Effector memory CD8-positive, alpha-beta T cell (primary cell): ENCODE data around the gene TRAPPC6A.
A peak's percentile ranks its signal among the peaks of the same experiment; 100 is the strongest.

Experiments used
- ATAC-seq: fragments of 150-1000 bp; cut with Tn5 transposase; replicated peaks from 2 replicates; pipeline ENCODE4 v1.10.0; 2021; ENCODE audit warnings: mild to moderate bottlenecking, moderate library complexity
- DNase-seq, 3 experiments: peaks; one replicate each; pipeline ENCODE4 v3.0.0; 2021
- H3K27ac Mint-ChIP-seq, 2 donors: one replicate each; pipeline ENCODE4 v1.8.0; 2022; ENCODE audit warnings: mild to moderate bottlenecking in 2 of 2, mixed read lengths in 2 of 2, moderate library complexity in 2 of 2
- H3K27me3 Mint-ChIP-seq, 2 donors: one replicate each; pipeline ENCODE4 v1.8.0; 2022; ENCODE audit warnings: mixed read lengths in 2 of 2
- H3K36me3 Mint-ChIP-seq: one replicate; pipeline ENCODE4 v1.8.0; 2022; ENCODE audit warnings: mild to moderate bottlenecking, moderate library complexity, mixed read lengths; ENCODE audit not compliant: insufficient read depth
- H3K4me1 Mint-ChIP-seq, 2 donors: one replicate each; pipeline ENCODE4 v1.8.0; 2022; ENCODE audit warnings: low read depth in 2 of 2, mixed read lengths in 2 of 2
- H3K4me3 Mint-ChIP-seq, 2 donors: one replicate each; pipeline ENCODE4 v1.8.0; 2022; ENCODE audit warnings: mild to moderate bottlenecking in 2 of 2, mixed read lengths in 2 of 2, moderate library complexity in 2 of 2
- H3K9me3 Mint-ChIP-seq, 2 donors: one replicate each; pipeline ENCODE4 v1.8.0; 2022; ENCODE audit warnings: mixed read lengths in 2 of 2

Gene TRAPPC6A

DNA sequence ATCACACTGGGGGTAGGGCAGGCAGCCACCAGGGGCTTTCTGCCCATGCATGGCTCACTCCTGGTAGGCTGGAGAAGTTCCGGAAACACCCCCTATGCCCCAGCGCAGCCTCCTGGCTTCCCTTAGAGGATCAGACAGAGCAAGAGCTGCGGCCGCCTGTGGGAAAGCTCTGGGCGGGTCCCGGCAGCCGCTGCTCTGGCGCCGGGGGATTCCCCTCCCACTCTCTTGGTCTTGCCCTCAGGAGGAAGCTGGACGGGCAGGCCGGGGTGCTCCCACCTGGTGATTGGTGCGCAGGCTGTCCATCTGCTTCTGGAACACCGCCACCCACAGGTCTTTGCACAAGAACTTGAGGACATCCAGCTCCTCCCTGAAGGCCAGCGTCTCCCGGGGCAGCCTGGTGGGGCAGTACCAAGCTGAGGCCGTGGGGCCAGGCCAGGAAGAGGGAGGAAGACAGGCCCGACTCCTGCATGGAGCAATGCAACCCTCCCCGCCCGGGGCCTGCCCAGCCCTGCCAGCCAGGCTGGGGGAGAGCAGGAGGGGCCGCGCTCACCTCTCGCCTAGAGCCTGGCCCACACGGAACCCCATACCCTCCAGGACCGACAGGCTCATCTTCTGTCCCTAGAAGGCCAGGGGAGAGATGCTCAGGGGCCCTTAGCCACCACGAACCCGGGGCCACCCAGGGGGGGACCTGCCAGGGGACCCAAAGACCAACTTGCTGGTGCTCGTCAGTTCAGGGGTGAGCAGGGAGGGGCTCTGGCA, 13.3 kb downstream of the TRAPPC6A start:
- Mint-ChIP-seq H3K27ac (peak overlapping the region; percentile 78 to 93), H3K4me1 (peaks cover 27 to 30% of the 10 kb centered on the region in 2 donors), H3K36me3 (peaks cover 2% of the 10 kb centered on the region), H3K4me3 (peak overlapping the region in 1 of 2 donors; percentile 50), H3K9me3 (no peaks in the 10 kb centered on the region), H3K27me3 (no peaks in the 10 kb centered on the region)
- ATAC-seq: peak; percentile 90
- DNase-seq: peak; percentile 40 to 46 (median 46)

DNA sequence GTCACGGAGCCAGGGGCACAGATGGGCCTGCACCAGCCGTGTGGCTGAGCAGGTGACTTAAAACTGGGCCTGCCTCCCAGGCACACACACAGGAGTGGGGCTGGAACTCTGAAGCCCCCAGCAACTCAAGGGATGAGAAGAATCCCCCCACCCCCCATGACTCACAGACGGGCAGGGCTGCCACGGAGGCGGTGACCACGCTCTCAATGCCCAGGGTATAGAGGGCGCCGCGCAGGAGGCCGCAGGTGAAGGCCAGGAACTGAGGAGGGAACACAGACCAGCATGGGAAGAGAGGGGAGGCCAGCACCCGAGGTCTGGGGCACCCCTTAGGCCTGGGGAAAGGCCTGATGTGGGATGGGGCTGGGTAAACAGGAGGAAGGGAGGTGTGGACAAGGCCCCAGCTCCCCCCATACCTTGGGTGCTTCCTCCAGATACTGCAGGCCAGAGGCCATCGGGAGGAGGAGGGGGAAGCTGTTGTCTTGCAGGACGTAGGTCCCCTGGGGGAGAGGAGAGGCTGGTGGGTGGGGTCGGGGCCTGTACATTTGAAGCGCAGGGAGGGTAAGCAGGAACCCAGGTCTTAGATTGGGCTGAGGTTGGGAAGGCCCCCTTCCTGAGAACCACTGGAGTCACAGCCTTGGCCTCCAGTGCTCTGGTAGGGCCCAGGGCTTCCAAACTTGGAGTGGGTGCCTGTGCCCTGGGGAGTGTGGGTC, 14.1 kb downstream of the TRAPPC6A start:
- peak overlapping the region; percentile 50 to 60 for H3K4me3 Mint-ChIP-seq
- H3K27me3 Mint-ChIP-seq: peaks cover 0 to 2% of the 10 kb centered on the region in 2 donors
- no peak for ATAC-seq
- peak overlapping the region; percentile 78 to 93 for H3K27ac Mint-ChIP-seq
- peaks cover 21 to 22% of the 10 kb centered on the region in 2 donors for H3K4me1 Mint-ChIP-seq
- H3K36me3 Mint-ChIP-seq: peaks cover 2% of the 10 kb centered on the region
- no peak for DNase-seq
- no peaks in the 10 kb centered on the region for H3K9me3 Mint-ChIP-seq

DNA sequence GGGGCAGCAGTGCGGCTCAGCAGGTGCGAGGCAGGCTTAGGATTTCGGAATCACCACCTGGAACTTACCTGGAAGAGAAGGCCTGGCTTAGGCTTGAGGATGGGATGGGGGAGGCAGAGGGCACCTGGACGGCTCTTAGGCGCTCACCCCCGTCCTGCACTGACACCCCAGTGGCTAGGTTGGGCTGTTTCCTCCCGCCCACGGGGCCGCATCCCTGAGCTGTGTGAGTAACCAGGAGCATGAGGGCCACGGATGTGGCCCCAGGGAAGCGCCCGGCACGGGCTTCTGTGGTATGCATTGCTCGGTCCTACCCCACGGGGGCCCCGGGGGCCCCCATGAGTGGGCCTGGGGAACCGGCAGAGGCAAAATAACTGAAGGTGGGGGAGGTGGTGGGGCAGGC, 14.9 kb downstream of the TRAPPC6A start:
- DNase-seq (no peak), ATAC-seq (no peak)
- H3K36me3 Mint-ChIP-seq: peaks cover 2% of the 10 kb centered on the region
- no peak overlapping the region for H3K4me3 Mint-ChIP-seq
- peak overlapping the region; percentile 78 to 93 for H3K27ac Mint-ChIP-seq
- H3K4me1 Mint-ChIP-seq: peaks cover 18 to 20% of the 10 kb centered on the region in 2 donors
- H3K9me3 Mint-ChIP-seq: no peaks in the 10 kb centered on the region
- H3K27me3 Mint-ChIP-seq: peaks cover 3 to 9% of the 10 kb centered on the region in 2 donors

DNA sequence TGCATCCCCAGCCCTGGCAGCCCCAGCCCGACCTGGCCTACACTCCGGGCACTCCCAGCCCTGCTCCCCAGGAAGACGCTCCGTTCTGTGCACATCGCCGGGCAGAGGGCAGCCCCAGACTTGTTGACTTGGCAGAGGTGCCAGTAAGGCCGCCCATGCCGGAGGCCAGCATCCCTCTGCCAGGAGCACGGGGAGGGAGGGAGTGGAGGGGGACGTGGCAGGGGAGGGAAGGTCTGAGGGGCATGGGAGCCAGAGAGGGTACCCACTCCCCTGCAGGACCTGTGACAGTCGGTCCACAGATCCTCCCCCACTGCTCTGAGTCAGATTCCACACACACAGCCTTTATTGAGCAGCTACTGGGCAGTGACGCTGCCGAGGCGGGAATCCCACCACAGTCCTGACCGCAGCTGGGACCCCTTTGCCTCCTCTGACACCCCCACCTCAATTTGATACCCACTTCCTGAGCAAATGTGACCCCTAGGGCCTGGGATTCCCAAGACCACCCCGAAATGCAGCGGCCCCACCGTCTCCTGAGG, 15.4 kb downstream of the TRAPPC6A start:
- Mint-ChIP-seq H3K27ac (no peak overlapping the region), H3K4me3 (no peak overlapping the region), H3K4me1 (peaks cover 18 to 22% of the 10 kb centered on the region in 2 donors), H3K27me3 (peaks cover 6 to 14% of the 10 kb centered on the region in 2 donors), H3K9me3 (no peaks in the 10 kb centered on the region), H3K36me3 (peaks cover 2% of the 10 kb centered on the region)
- no peak for DNase-seq
- ATAC-seq: no peak

DNA sequence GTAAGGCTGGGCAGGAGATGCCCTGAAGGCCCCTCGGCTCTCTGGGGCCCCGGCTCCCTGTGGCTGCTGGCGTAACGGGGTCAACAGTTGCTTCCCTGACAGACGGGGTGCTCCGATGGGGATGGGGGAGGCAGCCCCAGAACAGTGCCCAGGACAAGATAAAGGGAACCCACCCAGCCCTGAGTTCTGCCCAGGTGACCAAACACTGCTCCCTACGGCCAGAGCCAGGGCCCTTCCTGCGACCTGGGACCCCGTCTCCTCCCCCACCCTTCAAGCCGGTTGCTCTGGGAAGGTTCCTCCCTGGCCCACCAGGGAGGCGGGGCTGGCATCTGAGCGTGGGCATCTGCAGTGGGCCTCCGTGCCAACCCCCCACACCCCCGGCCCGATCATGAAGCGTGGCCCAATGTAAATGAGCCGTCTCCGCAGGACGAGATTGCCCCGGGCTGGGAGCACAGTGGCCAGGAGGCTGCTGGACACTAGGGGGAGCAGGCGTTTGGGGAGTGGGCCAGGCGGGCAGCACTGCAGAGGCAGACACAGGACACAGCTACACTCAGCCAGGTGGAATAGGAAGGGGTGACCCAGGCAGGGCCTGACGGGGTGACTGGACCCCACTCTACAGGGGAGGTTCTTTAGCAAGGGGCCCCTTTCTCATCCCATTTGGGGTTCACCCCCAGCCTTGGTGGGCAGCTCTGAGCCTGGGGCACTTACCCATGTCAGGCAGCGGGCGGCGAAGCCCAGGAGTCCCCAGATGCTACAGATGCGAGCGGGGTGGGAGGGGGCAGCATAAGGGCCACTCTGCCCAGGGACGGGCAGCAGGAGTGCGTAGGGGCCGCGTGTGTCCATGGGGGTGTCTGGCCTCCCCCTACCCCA, 16.1 kb downstream of the TRAPPC6A start:
- ATAC-seq: no peak
- Mint-ChIP-seq H3K9me3 (no peaks in the 10 kb centered on the region), H3K27ac (no peak overlapping the region), H3K27me3 (peaks cover 10 to 21% of the 10 kb centered on the region in 2 donors), H3K36me3 (peaks cover 2% of the 10 kb centered on the region), H3K4me1 (peaks cover 15 to 22% of the 10 kb centered on the region in 2 donors), H3K4me3 (no peak overlapping the region)
- no peak for DNase-seq

DNA sequence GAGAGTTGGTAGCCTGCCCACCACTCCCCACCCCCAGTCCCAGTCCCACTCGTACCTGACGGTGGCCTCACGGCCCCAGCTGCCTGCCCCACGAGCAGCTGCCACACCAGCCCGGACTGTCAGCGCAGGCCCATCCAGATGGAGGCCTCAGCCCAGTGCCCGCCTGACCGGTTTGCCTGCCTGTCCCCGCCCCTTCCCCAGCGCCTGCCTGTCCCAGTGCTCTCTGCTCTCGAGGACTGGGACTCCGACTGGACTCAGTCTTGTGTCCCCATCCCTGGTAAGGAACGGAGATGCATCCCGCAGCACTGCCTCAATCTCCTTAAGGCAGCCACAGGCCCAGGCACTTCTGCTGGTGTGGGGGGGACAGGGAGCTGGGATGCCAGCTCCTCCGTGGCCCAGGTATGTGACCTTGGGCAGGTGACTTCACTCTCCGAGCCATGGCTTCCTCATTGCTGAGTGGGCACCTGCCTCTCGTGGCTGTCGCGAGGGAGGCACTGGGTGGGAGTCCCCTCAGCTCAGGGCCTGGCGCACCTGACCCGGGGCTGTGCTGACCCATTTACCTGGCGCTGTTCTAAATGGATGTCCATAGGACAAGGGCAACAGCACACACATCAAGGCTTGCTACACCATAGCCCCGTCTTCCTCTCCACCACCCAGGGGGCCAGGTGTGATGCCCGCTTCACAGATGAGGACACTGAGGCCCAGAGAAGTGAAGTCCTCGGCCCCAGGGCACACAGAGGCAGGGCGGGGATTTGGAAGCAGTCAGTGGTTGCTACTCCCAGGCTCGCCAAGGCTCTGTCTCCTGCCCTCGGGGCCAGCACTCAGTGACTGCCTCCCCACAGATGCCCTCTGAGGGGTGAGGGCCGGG, 16.9 kb downstream of the TRAPPC6A start, which contains the start of gene NKPD1:
Gene NKPD1 (minus strand): TSS at position 113 of the 868 bp plus-strand sequence. CDS start 832 bp downstream, outside the sequence.
- peaks cover 2% of the 10 kb centered on the region for H3K36me3 Mint-ChIP-seq
- peaks cover 10 to 30% of the 10 kb centered on the region in 2 donors for H3K27me3 Mint-ChIP-seq
- peak within 1 kb of the TSS; percentile 16 to 74 for H3K27ac Mint-ChIP-seq
- peaks cover 13 to 20% of the 10 kb centered on the region in 2 donors for H3K4me1 Mint-ChIP-seq
- H3K4me3 Mint-ChIP-seq: no peak within 1 kb of the TSS
- DNase-seq (no peak), ATAC-seq (no peak)
- H3K9me3 Mint-ChIP-seq: no peaks in the 10 kb centered on the region

DNA sequence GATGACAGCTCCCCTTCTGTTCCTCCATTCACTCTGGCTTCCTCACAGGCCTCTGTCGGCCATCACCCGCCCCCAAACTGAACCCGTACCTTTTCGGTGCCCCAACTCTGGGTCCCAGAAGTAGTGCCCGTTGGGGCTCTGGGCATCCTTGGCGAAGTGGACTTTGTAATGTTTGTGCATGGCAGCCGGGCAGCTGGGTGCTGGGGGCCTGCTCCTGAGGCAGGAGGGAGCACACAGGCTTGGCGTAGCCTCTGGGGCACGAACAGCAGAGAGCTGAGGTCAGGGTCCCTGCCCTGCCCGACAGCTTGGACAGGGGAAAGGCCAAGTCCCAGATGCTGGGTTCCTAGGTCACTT, 18.1 kb downstream of the TRAPPC6A start:
- Mint-ChIP-seq H3K36me3 (peaks cover 2% of the 10 kb centered on the region), H3K4me3 (no peak overlapping the region), H3K27ac (peak overlapping the region; percentile 16 to 74), H3K4me1 (peaks cover 13 to 18% of the 10 kb centered on the region in 2 donors), H3K9me3 (no peaks in the 10 kb centered on the region), H3K27me3 (peaks cover 10 to 31% of the 10 kb centered on the region in 2 donors)
- DNase-seq: no peak
- ATAC-seq: no peak

DNA sequence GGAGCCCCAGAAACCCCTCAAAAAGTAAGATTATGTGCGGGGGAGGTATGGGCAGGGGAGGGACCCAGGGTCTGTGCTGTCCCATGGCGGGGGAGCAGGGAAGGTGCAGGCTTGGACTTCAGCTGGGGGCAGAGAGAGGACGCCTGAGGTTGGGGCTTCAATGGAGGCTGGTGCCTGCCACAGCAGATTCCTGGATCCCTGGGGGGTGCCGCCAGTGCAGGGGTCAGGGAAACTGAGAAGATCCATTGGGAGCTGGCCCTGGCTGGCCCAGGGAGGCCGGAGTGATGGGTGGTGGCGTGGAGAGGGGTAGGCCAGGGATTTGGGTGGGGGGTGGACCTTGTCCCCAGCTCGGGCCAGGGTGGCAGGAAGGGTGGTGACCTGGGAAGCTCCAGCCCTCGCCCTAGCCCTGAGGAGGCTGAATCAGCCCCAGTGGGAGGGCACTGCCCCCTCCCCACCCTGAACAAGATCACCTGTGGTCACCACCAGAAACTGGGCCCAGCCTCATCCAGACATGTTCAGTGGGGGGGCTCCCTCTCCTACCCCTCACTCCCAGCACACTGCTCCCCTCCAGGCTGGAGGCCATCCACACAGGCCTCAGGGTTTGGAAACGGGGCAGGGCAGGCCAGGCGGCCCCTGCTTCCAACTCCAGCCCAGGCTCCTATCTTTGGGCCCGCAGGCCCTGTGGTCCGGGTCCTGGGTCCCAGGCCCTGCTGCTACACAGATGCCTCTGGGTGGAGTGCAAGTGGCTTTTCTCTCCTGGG, 18.6 kb downstream of the TRAPPC6A start:
- no peak for DNase-seq
- no peak for ATAC-seq
- Mint-ChIP-seq H3K4me1 (peaks cover 11 to 15% of the 10 kb centered on the region in 2 donors), H3K9me3 (no peaks in the 10 kb centered on the region), H3K27ac (peak overlapping the region in 1 of 2 donors; percentile 16), H3K27me3 (peaks cover 10 to 32% of the 10 kb centered on the region in 2 donors), H3K36me3 (peaks cover 2% of the 10 kb centered on the region), H3K4me3 (no peak overlapping the region)

DNA sequence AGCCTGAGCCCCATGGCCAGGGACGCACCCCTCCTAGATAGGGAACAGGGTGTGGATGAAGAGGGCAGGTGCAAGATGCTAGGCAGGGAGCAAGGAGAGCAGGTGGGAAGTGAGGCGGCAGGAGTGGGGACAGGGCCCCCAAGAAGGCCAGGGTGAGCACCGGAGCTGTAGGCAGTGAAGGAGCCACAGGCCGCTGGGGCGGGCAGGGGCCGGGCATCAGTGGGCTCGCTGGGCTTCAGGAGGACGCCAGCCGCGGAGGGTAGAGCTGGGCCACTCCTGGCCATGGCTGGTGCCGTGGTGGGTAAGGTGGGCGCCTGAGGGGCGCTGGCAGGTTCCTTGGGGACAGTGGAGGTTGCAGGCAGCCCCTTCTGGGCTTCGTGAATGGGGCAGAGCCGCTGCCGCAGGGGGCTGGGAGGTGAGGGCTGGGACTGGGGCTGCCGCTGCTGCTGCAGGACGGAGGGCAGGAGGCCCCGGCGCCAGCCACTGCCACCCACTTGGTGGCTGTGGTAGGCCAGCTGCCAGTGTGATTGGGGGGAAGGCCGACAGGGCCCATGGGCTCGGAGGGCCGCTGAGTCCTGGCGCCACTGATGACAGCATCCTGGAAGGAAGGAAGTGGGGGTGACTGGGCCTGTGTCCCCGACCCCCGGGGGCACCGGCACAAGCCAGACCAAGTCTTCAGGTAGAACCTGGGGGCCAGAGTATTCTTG, 19.4 kb downstream of the TRAPPC6A start:
- H3K4me3 Mint-ChIP-seq: no peak overlapping the region
- peaks cover 10 to 40% of the 10 kb centered on the region in 2 donors for H3K27me3 Mint-ChIP-seq
- ATAC-seq (no peak), DNase-seq (no peak)
- H3K36me3 Mint-ChIP-seq: peaks cover 2% of the 10 kb centered on the region
- peaks cover 11 to 13% of the 10 kb centered on the region in 2 donors for H3K4me1 Mint-ChIP-seq
- no peak overlapping the region for H3K27ac Mint-ChIP-seq
- no peaks in the 10 kb centered on the region for H3K9me3 Mint-ChIP-seq

DNA sequence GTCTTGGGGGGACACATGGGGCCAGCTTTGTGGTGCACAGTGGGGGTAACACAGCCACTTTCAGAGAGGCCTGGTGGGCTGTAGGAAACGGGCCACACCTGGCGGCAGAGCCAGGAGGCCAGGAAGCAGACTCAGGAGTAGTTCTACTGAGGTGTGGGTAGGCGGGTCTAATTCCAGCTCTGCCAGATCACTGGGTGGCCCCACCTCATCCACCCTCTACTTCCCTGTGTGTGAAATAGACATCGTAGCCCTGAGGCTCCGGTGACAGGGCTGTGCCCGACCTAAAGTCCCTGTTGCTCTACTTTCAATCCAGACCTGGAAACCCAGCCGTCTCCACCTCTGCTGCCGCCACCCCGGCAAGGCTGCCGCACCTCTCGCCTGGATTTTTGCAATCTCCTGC, 21.3 kb downstream of the TRAPPC6A start:
- Mint-ChIP-seq H3K27ac (peak overlapping the region in 1 of 2 donors; percentile 75), H3K4me3 (no peak overlapping the region), H3K4me1 (peaks cover 13 to 17% of the 10 kb centered on the region in 2 donors), H3K9me3 (no peaks in the 10 kb centered on the region), H3K36me3 (peaks cover 6% of the 10 kb centered on the region), H3K27me3 (peaks cover 10 to 42% of the 10 kb centered on the region in 2 donors)
- DNase-seq: no peak
- ATAC-seq: no peak

DNA sequence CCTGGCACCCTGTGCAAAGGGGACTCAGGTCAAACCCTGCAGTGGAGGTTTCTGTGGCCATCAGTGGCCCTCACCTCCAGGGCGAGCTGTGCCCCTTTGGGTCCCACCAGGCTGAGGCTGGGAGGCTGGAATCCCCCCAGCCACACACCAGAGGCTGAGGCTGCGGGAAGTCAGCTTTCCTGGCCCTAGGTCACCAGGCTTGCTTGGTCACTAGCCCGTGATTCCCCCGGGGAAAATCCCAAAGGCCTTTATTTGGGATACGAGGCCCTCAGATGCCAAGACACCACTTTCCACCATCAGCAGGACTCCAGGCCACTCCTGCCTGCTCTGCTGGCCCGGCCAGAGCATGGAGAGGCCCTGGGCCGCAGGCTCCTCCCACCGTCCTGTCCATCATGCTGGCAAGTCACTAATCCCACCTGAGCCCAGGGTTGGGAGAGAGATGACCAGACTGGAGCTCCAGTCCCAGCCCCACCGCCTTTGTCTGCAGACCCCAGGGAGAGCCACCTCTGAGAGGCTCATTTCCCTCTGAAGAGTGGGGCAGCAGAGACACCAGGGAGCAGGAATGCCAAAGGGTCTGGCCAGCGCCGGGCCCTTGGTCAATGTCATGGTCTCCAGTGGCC, 21.9 kb downstream of the TRAPPC6A start:
- no peak for ATAC-seq
- DNase-seq: no peak
- peaks cover 6% of the 10 kb centered on the region for H3K36me3 Mint-ChIP-seq
- peaks cover 10 to 42% of the 10 kb centered on the region in 2 donors for H3K27me3 Mint-ChIP-seq
- no peaks in the 10 kb centered on the region for H3K9me3 Mint-ChIP-seq
- H3K27ac Mint-ChIP-seq: peak overlapping the region in 1 of 2 donors; percentile 75
- peaks cover 13 to 18% of the 10 kb centered on the region in 2 donors for H3K4me1 Mint-ChIP-seq
- H3K4me3 Mint-ChIP-seq: no peak overlapping the region
